GM18507 (cell line): ENCODE measurements around the gene ZBTB7B.

Source experiments
- DNase-seq: peaks from one replicate; pipeline ENCODE4 v3.0.0; 2011; ENCODE audit warnings: low read depth; ENCODE audit not compliant: insufficient read length; ENCODE audit errors: extremely low spot score
- FAIRE-seq: peaks from 2 replicates; lab custom pipeline; 2011; peaks lifted over from hg19 to GRCh38; lab: Jason Lieb, UNC

ZBTB7B gene

GRCh38 chr1:155002464-155003226, at the start of gene ZBTB7B:
ZBTB7B (plus strand) TSS chr1:155002802; CDS start chr1:155014661, 11,859 bp downstream.
- no peak for DNase-seq
- no peak for FAIRE-seq

GRCh38 chr1:154953611-154954038, 49.0 kb upstream of the ZBTB7B start:
- FAIRE-seq = no peak
- DNase-seq = no peak

DNA sequence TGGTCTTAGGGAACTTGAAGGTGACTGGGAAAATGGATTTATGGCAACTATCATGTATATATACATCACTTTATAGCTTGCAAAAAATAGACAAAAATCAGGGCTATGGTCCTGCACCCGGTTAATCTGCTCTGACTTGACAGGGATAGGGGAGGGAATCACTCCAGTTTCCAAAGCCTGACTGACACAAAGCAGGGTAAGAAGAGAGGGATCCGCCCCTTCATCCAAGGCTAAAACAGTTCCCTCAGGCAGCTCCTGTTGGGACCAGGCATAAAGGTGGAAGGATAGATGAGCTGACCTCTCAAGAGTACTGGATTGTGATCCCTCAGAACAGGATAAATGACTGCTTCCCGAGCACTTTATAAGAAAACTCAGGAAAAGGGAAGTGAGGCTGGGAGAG, 48.1 kb upstream of the ZBTB7B start:
- no peak for FAIRE-seq
- no peak for DNase-seq

GRCh38 chr1:154955039-154955717, 47.4 kb upstream of the ZBTB7B start:
- FAIRE-seq = peak; percentile 85
- no peak for DNase-seq

GRCh38 chr1:154955718-154956543, 46.7 kb upstream of the ZBTB7B start, which contains the start of gene PBXIP1:
PBXIP1 (minus strand) TSS chr1:154956099; CDS start chr1:154953721, 2,378 bp downstream.
- DNase-seq (peak; percentile 76), FAIRE-seq (peak; percentile 89)

DNA sequence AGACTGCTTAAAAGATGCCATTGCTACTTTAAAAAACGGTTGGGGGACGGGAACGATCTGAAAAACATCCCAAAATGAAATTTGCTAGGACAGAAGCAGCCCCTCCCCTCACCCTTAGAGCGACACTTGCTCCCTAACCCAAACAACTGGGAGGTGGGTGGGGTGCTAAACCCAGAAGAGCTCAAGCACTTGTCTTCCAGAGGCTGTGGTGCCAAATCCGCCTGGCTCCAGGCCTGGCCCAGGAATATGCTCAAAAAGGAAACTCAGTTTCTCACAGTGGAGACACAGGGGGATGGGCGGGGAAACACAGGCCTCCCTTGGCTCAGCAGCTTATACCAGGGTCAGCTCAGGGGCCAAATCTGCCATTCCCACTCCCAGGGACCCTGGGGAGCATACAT, 46.1 kb upstream of the ZBTB7B start:
- no peak for FAIRE-seq
- no peak for DNase-seq

GRCh38 chr1:154957091-154957657, 45.4 kb upstream of the ZBTB7B start:
- DNase-seq (no peak), FAIRE-seq (no peak)

GRCh38 chr1:154958036-154958435, 44.6 kb upstream of the ZBTB7B start:
- no peak for DNase-seq
- no peak for FAIRE-seq

- no peak for FAIRE-seq
- DNase-seq = no peak
Measured at GRCh38 chr1:154958681-154959425, 43.7 kb upstream of the ZBTB7B start.

GRCh38 chr1:154959426-154959780, 43.2 kb upstream of the ZBTB7B start:
- no peak for DNase-seq
- FAIRE-seq = no peak

DNA sequence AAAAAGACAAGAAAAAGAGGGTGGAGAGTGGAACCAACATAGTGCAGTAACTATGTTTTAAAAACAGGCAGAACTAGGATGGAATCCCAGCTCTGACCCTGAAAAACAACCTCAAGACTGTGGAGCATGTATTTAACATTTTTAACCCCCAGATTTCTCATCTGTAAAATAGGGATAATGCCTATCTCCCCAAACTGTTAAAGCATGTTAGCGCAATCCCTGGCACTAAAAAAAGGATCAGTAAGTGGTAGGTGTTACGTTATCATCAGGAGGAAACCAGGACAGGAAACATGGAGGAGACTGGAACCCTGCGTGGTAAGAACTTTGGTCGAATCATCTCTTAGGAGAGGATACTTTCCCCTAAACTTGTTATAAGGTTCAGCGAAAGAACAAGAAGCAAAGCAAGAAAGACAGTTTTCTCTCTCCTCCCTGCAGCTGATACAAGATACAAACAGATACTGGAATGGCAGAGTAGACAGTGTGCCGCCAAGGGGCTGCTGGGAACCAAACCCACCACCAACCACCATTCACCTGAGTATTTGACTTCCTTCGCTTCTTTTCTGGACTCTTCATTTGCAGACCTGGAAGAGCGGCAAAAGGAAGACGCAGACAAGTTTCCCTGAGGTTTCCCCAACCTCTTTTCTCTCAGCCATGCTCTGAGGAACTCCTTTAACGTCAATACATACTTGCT, 42.0 kb upstream of the ZBTB7B start:
- no peak for DNase-seq
- FAIRE-seq = no peak

DNA sequence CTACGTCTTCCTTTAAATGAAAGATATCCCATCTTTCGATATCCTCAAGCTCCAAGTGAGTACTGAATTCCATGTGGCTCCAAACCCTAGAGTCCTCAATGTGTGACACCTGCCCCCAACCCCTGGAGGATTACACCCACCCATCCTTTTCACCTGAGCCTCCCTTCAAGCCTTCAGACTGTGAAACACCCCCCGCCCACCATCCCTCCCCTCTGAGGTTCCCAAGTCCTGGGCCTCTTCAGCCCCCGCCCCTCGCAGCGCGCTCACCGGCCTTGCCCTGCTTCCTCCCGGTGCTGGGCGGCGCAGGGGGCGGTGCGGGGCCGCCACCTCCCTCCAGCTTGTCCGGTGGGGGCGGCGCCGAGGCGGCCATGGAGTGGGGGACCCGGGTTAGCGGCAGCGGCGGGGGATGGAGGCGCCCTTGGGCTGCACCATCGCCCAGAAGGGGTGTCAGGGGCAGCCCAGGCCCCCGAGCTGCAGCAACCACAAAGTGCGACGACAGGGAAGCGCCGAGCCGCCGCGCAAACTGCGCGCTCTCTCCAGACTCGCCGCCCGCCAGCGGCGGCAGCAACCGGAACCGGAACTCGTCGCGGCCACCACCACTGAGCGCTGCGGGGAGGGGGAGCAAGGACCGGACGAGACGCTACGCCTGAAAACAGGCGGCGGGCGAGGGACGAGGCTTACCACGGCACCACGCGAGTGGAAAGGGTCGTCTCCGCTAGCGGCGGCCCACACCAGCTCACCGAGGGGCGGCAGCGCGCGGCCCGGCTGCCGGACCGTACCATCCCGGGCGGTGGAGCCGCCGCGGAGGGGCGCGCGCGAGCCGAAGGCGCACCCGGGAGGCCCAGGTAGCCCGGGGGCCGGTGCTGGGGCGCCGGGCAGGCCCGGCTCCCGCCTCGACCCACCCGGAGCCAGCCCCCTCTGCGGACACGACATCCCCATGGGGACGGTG, 41.1 kb upstream of the ZBTB7B start, which contains the start of gene PYGO2:
TSS of gene PYGO2 (minus strand) at position 576 of the 949 bp plus-strand sequence. CDS start at position 370, 206 bp downstream.
- FAIRE-seq (peak; percentile 62), DNase-seq (peak; percentile 75)

DNA sequence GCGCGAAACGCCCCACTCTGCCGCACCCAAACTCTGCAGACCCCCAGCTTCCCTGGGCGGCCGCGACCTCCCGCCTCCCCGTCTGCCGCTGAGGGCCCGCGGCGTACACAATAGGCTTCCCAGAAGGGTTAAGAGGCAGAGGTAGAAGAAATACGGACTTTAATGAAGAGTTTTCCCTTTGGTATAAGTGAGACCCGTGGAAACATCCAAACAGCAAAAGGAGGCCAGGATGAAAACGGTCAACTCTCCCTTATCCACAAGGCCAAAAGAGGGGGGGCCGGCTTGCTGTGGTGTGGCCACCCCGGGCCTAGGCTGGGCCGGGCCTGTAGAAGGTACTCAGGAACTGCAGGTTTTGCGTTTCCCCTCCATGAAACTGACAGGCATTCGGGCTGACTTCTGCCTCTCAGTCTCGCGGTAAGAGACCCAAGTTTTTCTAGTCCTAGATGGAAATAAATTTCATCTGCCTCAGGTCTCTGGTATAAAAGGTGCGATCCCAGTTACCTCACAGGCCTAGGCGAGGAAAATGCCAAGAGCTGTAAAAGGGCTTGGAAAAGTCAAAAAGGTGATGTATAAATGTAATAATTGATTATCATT, 40.3 kb upstream of the ZBTB7B start:
- FAIRE-seq (peak; percentile 33), DNase-seq (no peak)

- DNase-seq (no peak), FAIRE-seq (no peak)
Measured at GRCh38 chr1:154962795-154963330, 39.7 kb upstream of the ZBTB7B start.

GRCh38 chr1:154963643-154964042, 39.0 kb upstream of the ZBTB7B start:
- no peak for DNase-seq
- no peak for FAIRE-seq

- FAIRE-seq (no peak), DNase-seq (no peak)
Measured at GRCh38 chr1:154964359-154964758, 38.2 kb upstream of the ZBTB7B start.

GRCh38 chr1:154966111-154966510, 36.5 kb upstream of the ZBTB7B start:
- no peak for FAIRE-seq

More at GRCh38 chr1:154966111-154966510, 36.5 kb upstream of the ZBTB7B start:
- no peak for DNase-seq
